T-helper 2 cell (primary cell): ENCODE data around the gene IFNK.

Source experiments
- DNase-seq, 5 experiments: peaks; one replicate each; pipeline versions ENCODE4 v3.0.0 to v3.0.0-alpha.2; 2012 to 2022

The IFNK gene

GRCh38 chr9:27573634-27574590, 49.8 kb downstream of the IFNK start:
- DNase-seq: peak; percentile 70 to 100 (median 95)
